Mucosa of rectum (tissue), 2 donors: Measurements from ENCODE around the gene SKAP1.
"Not testable (repeated sequence)": the region's sequence is repeated elsewhere in the genome, so short reads cannot be mapped to it uniquely, and the experiment has no call there.

Experiments used
- H3K27ac ChIP-seq, 2 donors: one replicate each; pipeline ENCODE4 v1.7.0; 2013; ENCODE audit warnings: inconsistent platforms in 2 of 2, low read depth in 2 of 2, low read length in 2 of 2
- H3K27me3 ChIP-seq, 2 donors: one replicate each; pipeline ENCODE4 v1.7.0; 2013; ENCODE audit warnings: low read length in 2 of 2; ENCODE audit not compliant: control insufficient read depth in 2 of 2, insufficient read depth in 2 of 2
- H3K36me3 ChIP-seq, 2 donors: one replicate each; pipeline ENCODE4 v1.7.0; 2013; ENCODE audit warnings: low read length in 2 of 2; ENCODE audit not compliant: control insufficient read depth in 2 of 2, insufficient read depth in 2 of 2
- H3K4me1 ChIP-seq, 2 donors: one replicate each; pipeline ENCODE4 v1.7.0; 2013; ENCODE audit warnings: low read length in 2 of 2, mild to moderate bottlenecking in 1 of 2; ENCODE audit not compliant: control insufficient read depth in 2 of 2, insufficient read depth in 2 of 2
- H3K4me3 ChIP-seq, 2 donors: one replicate each; pipeline ENCODE4 v1.7.0; 2013; ENCODE audit warnings: low read length in 2 of 2
- H3K9ac ChIP-seq, 2 donors: one replicate each; pipeline ENCODE4 v1.7.0; 2013; ENCODE audit warnings: low read length in 2 of 2, low read depth in 1 of 2, mild to moderate bottlenecking in 1 of 2
- H3K9me3 ChIP-seq, 2 donors: one replicate each; pipeline ENCODE4 v1.7.0; 2013; ENCODE audit warnings: low read length in 2 of 2; ENCODE audit not compliant: control insufficient read depth in 2 of 2
- donor health status: healthy.
- donor health status: Normal muscosa, but diverticular disease.

The SKAP1 gene

DNA sequence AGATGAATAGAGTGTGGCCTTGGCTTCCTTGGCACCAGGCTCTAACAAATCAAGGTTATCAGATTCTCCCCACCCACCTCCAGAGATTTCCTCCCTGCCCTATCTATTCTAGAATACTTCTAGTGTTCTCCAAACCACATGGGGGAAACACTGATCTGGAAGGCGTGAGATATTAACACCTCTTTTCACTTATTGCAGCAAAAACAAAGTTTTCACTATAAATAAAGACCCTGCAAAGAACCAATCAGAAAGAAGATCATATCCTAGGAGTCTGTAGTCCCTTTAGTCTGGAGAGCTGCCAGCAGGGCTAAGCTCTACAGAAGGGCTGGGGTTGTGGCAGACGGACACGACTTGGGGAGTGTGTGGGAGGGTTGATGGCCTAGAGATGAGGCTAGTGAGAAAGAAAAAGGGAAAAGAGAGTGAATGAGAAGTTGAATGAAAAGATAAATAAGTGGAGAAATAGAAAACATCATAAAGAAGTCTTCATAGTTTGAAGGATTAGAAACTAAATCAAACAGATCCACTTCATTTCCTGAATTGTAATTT is 8.6 kb upstream of the SKAP1 start:
- peaks cover 5 to 8% of the 10 kb centered on the region in 2 donors for H3K4me1 ChIP-seq
- no peak overlapping the region for H3K27ac ChIP-seq
- H3K27me3 ChIP-seq, result peaks cover 0 to 4% of the 10 kb centered on the region in 2 donors
- no peaks in the 10 kb centered on the region for H3K36me3 ChIP-seq
- H3K4me3 ChIP-seq, result no peak overlapping the region
- H3K9ac ChIP-seq, result no peak overlapping the region
- H3K9me3 ChIP-seq, result no peaks in the 10 kb centered on the region

DNA sequence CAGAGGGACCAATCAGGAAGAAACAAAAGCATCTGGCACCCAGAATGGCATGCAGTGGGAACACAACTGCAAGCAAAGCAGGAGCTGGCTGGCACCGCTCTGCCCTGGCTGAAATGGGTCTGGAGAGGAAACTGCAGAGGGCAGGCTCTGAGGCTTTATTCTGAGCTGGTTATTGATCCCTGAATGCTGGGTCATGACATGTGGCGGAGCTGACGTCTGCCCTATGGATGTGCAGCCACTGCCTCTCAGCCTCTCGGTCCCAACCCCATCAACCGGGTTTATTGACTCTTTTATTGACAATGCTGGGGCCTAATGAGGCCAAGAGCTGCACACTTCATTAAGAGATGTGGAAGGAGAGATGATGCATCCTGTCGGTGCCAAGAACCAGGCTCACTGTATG is 3.9 kb upstream of the SKAP1 start:
- Histone ChIP-seq H3K27me3 (peaks cover 9 to 19% of the 10 kb centered on the region in 2 donors), H3K4me1 (peaks cover 6 to 7% of the 10 kb centered on the region in 2 donors), H3K36me3 (no peaks in the 10 kb centered on the region), H3K4me3 (no peak overlapping the region), H3K9me3 (no peaks in the 10 kb centered on the region), H3K9ac (no peak overlapping the region), H3K27ac (no peak overlapping the region)

DNA sequence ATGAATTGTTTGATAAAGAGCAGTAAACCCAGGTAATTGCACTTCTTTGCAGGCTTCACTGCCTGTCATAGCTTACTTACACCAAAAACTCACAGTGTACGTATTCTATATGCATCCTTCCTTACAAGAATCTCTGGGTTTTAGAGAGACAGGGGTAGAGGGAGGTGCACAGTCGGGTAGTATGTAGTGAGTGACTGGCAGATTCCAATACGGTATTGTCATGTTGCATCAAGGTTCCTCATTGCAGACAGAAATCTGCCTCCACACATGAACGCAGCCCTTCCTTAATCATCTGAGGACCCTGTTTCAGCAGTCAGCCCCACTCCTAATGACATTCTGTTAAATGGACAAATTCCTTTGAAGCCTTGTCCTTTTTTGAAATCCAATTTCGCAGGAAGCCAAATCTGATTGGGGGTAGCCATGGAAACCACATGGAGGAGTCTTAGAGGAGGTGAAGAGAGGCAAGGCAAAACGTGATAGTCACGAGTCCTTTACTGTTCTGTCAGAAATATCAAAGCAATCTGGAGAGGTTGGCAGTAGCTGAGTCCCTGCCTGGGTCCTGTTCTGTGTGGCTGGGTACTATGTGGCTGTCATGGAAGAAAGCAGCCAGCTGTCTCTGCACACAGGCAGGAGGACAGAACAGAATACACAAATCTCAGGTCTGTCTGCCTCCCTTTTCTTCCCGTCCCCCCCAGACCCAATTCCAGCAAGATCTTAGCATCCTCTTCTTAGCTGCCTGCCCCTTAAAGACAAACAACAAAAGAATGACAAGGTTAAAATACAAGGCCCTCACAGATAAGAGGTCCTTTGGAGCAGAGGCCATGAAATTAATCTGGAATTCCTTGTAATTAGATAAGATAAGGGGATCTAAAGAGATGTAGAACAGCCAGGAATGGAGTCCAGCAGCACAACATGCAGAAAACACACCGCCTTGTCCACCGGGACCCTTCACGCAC is 3.1 kb upstream of the SKAP1 start:
- no peak overlapping the region for H3K9ac ChIP-seq
- H3K27me3 ChIP-seq, result peaks cover 9 to 19% of the 10 kb centered on the region in 2 donors
- H3K36me3 ChIP-seq, result no peaks in the 10 kb centered on the region
- H3K4me3 ChIP-seq, result no peak overlapping the region
- H3K27ac ChIP-seq, result no peak overlapping the region
- H3K9me3 ChIP-seq, result no peaks in the 10 kb centered on the region
- peaks cover 6 to 7% of the 10 kb centered on the region in 2 donors for H3K4me1 ChIP-seq

DNA sequence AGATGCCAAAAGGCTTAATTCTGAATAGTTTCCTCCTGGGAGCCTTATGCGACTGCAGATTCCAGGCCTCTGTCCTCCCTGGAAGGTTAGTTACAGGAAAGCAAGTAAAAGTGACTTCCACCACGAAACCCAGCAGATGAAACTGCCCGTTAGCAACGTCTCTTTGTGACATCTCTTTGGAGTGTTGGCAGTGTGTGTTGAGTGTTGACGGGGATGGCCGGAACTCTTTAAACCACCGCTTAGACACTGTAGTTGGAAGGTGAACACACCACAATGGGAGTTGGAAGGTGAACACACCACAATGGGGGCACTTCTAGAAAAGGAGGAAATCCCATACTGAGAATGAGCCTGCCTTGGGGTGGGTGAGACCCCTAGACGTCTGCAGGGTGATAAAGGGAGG is 858 bp downstream of the SKAP1 start:
- H3K4me1 ChIP-seq, result peaks cover 6 to 7% of the 10 kb centered on the region in 2 donors
- H3K27ac ChIP-seq, result peak overlapping the region; percentile 37 to 61

DNA sequence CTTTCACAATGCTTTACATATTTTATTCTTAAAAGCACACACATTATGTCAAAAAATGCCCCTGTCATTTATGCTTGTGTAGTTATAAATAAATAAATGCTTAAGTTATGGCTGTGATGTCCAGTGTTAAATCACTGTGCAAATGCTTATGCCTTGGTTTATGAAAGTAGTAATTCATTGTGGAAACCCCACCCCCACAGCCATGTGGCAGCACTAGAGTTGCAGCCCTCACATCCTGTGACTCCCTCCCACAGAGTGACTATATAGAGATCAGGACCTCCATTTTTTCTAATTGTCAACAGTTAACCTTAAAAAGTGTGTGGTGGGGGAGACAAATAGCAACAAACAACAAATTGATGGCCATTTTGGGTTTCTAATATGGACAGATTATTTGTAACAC is 2.4 kb downstream of the SKAP1 start:
- Histone ChIP-seq H3K27me3 (peaks cover 6 to 14% of the 10 kb centered on the region in 2 donors), H3K36me3 (no peaks in the 10 kb centered on the region), H3K27ac (no peak overlapping the region), H3K9ac (no peak overlapping the region), H3K9me3 (no peaks in the 10 kb centered on the region), H3K4me3 (peak overlapping the region in 1 of 2 donors; percentile 72), H3K4me1 (peaks cover 6 to 7% of the 10 kb centered on the region in 2 donors)

More for the DNA sequence above, 858 bp downstream of the SKAP1 start:
- Histone ChIP-seq H3K9me3 (no peaks in the 10 kb centered on the region), H3K36me3 (no peaks in the 10 kb centered on the region), H3K27me3 (peaks cover 6 to 19% of the 10 kb centered on the region in 2 donors), H3K9ac (peak overlapping the region; percentile 41 to 66), H3K4me3 (peak overlapping the region; percentile 55 to 72)

DNA sequence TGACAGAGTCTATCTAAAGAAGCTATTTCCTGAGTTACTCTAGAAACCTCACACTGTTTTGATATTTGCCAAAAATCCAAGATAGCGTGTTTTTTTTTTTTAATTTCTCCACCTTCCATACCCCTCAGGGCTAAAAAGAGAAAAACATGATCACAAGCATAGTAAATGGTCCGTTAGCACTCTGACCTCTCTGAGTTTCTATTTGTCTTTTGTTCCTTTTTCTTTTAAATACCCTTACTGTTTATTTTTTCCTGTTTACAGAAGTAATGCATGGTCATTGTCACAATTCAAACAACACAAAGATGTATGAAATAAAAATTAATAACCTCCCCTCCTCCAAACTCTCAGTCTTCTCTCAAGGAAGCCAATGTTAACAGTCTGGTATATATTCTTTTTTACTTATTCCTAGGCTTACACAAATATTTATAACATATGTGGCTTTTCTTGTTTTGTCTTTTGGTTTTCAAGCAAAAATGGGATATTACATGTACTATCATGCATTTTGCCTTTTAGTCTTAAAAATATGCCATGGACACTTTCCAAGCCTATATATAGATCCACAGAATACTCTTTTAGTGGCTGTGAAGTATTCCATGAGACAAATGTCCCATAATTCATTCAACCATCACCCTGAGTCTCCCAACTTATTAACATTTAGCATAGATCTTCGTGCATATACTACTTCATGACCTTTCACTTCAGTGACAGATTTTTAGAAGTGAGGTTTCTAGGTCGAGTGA is 3.1 kb downstream of the SKAP1 start:
- no peak overlapping the region for H3K27ac ChIP-seq
- H3K9me3 ChIP-seq, result no peaks in the 10 kb centered on the region
- no peaks in the 10 kb centered on the region for H3K36me3 ChIP-seq
- no peak overlapping the region for H3K4me3 ChIP-seq
- H3K27me3 ChIP-seq, result peaks cover 5 to 14% of the 10 kb centered on the region in 2 donors
- H3K9ac ChIP-seq, result no peak overlapping the region
- peaks cover 6 to 7% of the 10 kb centered on the region in 2 donors for H3K4me1 ChIP-seq

DNA sequence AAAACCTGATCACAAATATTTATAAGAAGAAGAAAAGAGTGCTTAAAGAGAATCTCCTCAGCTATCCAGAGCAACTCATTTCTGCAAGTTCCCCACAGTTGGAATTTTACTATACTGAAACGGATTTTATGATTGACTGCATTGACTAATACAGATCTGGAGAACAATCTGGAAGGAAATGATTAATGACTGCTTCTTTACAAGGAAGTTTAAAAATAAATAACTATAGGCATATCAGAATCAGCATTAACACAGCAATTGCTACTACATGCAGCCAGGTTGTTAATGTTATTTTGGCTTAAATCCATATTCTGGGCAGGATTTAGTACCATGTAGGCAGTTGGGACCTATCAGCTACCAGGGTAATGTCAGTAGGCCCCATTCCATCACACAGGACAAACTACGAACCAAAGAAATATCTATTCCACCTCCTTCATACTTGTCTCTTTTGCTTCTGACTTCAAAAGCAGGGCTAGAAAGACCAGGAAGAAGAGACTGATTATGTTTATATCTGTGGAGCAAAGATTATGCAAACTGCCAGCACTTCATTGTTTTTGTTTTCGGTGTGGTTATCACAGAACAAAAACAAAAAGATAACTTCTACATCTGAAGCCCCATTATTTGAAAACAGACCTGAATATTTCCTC is 3.9 kb downstream of the SKAP1 start:
- Histone ChIP-seq H3K4me3 (no peak overlapping the region), H3K27ac (no peak overlapping the region), H3K27me3 (peaks cover 3 to 9% of the 10 kb centered on the region in 2 donors), H3K36me3 (no peaks in the 10 kb centered on the region), H3K9ac (no peak overlapping the region), H3K4me1 (peaks cover 6 to 7% of the 10 kb centered on the region in 2 donors), H3K9me3 (no peaks in the 10 kb centered on the region)

DNA sequence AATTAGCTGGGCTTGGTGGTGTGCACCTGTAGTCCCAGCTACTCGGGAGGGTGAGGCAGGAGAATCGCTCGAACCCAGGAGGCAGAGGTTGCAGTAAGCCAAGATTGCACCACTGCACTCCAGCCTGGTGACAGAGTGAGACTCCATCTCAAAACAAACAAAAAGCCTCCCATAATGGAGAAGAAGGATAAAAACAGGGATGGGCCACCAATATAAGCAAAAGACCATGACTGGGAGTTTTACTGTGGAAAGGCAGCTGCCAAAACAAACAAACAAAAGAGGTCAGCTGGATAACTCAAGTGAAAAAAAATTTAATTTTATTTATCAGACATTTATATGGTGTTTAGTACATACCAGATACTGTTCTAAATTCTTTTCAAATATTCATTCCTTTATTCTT is 8.0 kb downstream of the SKAP1 start:
- not testable (repeated sequence) for H3K27ac ChIP-seq, H3K9ac ChIP-seq, H3K36me3 ChIP-seq, H3K9me3 ChIP-seq, H3K27me3 ChIP-seq, H3K4me3 ChIP-seq, H3K4me1 ChIP-seq

DNA sequence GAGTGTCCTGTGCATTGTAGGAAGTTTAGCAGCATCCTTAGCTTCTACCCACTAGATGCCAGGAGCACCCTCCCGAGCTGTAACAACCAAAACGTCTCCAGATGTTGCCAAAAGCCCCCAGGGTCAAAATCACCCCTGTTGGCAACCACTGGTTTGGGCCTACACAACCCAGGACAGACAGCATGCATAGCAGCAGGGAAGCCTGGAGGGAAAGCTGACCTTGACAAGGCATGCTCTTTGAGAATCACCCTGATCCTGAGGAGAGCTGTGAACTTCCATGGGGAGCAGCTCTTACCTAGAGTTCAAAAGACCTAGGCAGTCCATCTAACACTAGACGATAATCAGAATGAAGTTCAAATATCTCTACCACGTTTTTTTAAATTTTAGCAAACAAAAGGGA is 9.2 kb downstream of the SKAP1 start:
- H3K27me3 ChIP-seq, result no peaks in the 10 kb centered on the region
- H3K4me3 ChIP-seq, result no peak overlapping the region
- H3K27ac ChIP-seq, result no peak overlapping the region
- H3K36me3 ChIP-seq, result no peaks in the 10 kb centered on the region
- H3K9me3 ChIP-seq, result no peaks in the 10 kb centered on the region
- H3K4me1 ChIP-seq, result no peaks in the 10 kb centered on the region
- no peak overlapping the region for H3K9ac ChIP-seq
